PC-9 (cell line): ENCODE data around the gene FGF1. TPM values are rescaled to one million over a fixed set of nuclear protein-coding genes. Genes with fewer than 3 reads are reported as not detected.
A peak's percentile ranks its signal among the peaks of the same experiment; 100 is the strongest.

ENCODE experiments used
- BruUV-seq: library from RNA; stranded (reverse); fragments of 400-500 nt; replicated peaks from 2 replicates; lab custom pipeline; 2021; lab: Mats Ljungman, UMichigan
- CTCF ChIA-PET: fragments of 300-600 bp; sonication (Branson Sonifier 250); formaldehyde crosslinking; loops from one replicate; lab custom pipeline; 2022; ENCODE audit warnings: antibody characterized with exemption; lab: Charles Lee
- POLR2A ChIA-PET: fragments of 300-600 bp; sonication (Branson Sonifier 250); formaldehyde crosslinking; loops from one replicate; lab custom pipeline; 2022; ENCODE audit warnings: antibody characterized with exemption; ENCODE audit not compliant: unreplicated experiment; lab: Charles Lee
- DNase-seq, 2 experiments: peaks; one replicate each; pipeline versions ENCODE4 v3.0.0 to v3.0.0-alpha.2; 2015 to 2022; ENCODE audit warnings: mixed read lengths in 1 of 2
- H2AFZ ChIP-seq: fragments of 200-600 bp; sonication (generic); 2 replicates; pipeline ENCODE4 v1.8.1; 2017; ENCODE audit warnings: antibody characterized with exemption
- H3F3A ChIP-seq: fragments of 200-600 bp; sonication (generic); 2 replicates; pipeline ENCODE4 v1.8.1; 2017; ENCODE audit warnings: antibody characterized with exemption, mild to moderate bottlenecking, low read depth; ENCODE audit not compliant: insufficient read depth
- H3K27ac ChIP-seq: fragments of 200-600 bp; sonication (generic); 2 replicates; pipeline ENCODE4 v1.6.1; 2016; ENCODE audit warnings: mixed run types
- H3K27me3 ChIP-seq: fragments of 200-600 bp; sonication (generic); 2 replicates; pipeline ENCODE4 v1.6.1; 2016; ENCODE audit warnings: low read depth, mixed run types; ENCODE audit not compliant: insufficient read depth
- H3K36me3 ChIP-seq: fragments of 200-600 bp; sonication (generic); 2 replicates; pipeline ENCODE4 v1.6.1; 2016; ENCODE audit warnings: low read depth, mixed run types
- H3K4me1 ChIP-seq: fragments of 200-600 bp; sonication (generic); replicated peaks from 2 replicates; pipeline ENCODE4 v1.6.1; 2016; ENCODE audit warnings: mixed run types; ENCODE audit not compliant: insufficient read depth
- H3K4me2 ChIP-seq: fragments of 200-600 bp; sonication (generic); 2 replicates; pipeline ENCODE4 v1.6.1; 2017; ENCODE audit warnings: mixed run types
- H3K4me3 ChIP-seq: fragments of 200-600 bp; sonication (generic); 2 replicates; pipeline ENCODE4 v1.6.1; 2016; ENCODE audit warnings: mixed run types
- H3K79me2 ChIP-seq: fragments of 200-600 bp; sonication (generic); 2 replicates; pipeline ENCODE4 v1.6.1; 2017; ENCODE audit warnings: low read depth, mixed run types
- H3K9me2 ChIP-seq: fragments of 200-600 bp; sonication (generic); 2 replicates; pipeline ENCODE4 v1.8.1; 2017; ENCODE audit warnings: mild to moderate bottlenecking; ENCODE audit not compliant: insufficient read depth
- H3K9me3 ChIP-seq: fragments of 200-600 bp; sonication (generic); 2 replicates; pipeline ENCODE4 v1.8.1; 2016; ENCODE audit warnings: low read depth; ENCODE audit not compliant: insufficient read depth
- H4K20me1 ChIP-seq: fragments of 200-600 bp; sonication (generic); 2 replicates; pipeline ENCODE4 v1.8.1; 2017; ENCODE audit not compliant: insufficient read depth
- CTCF ChIP-seq: fragments of 200-600 bp; sonication (generic); conservative IDR thresholded peaks from 2 replicates; pipeline ENCODE4 v1.6.1; 2017; ENCODE audit warnings: mixed run types, antibody characterized with exemption, mild to moderate bottlenecking, moderate library complexity
- EZH2 ChIP-seq: fragments of 200-600 bp; sonication (generic); IDR thresholded peaks from 2 replicates; pipeline ENCODE4 v1.8.0; 2017; ENCODE audit warnings: antibody characterized with exemption, low read depth
- intact Hi-C: fragments of 100-400 bp; cut with micrococcal nuclease; formaldehyde crosslinking; loops from one replicate; pipeline ENCODE4 v1.10.0; 2022; ENCODE audit not compliant: unreplicated experiment
- total RNA-seq: library from RNA; stranded (reverse); gene quantifications from 2 replicates; pipeline ENCODE4 v1.2.3, GENCODE V29; 2021

FGF1 gene
- total RNA-seq, 1 experiment from 2014 or later: 0.44 TPM

GRCh38 chr5:142680605-142681259, 5.2 kb downstream of the FGF1 start:
- intact Hi-C loops: no loop called here
- H3K36me3 ChIP-seq: no peaks in the 10 kb centered on the region
- H3K4me2 ChIP-seq: peak overlapping the region; percentile 70
- peak overlapping the region; percentile 45; the same call in 1 of the 2 replicates for H2AFZ ChIP-seq
- CTCF ChIA-PET: no interaction called here
- TSS peak; percentile 76 for BruUV-seq
- peaks cover 23% of the 10 kb centered on the region for H3F3A ChIP-seq
- POLR2A ChIA-PET: no interaction called here
- TF ChIP-seq EZH2: no peak
- no peak for TF ChIP-seq CTCF
- H3K27ac ChIP-seq: peak overlapping the region; percentile 89
- H3K4me1 ChIP-seq: peaks cover 36% of the 10 kb centered on the region
- no peaks in the 10 kb centered on the region for H3K79me2 ChIP-seq
- no peaks in the 10 kb centered on the region for H4K20me1 ChIP-seq
- H3K27me3 ChIP-seq: no peaks in the 10 kb centered on the region
- no peaks in the 10 kb centered on the region for H3K9me2 ChIP-seq
- peaks cover 5% of the 10 kb centered on the region; the same call in 1 of the 2 replicates for H3K9me3 ChIP-seq
- peak; percentile 78 to 97 for DNase-seq
- no peak overlapping the region for H3K4me3 ChIP-seq

DNA sequence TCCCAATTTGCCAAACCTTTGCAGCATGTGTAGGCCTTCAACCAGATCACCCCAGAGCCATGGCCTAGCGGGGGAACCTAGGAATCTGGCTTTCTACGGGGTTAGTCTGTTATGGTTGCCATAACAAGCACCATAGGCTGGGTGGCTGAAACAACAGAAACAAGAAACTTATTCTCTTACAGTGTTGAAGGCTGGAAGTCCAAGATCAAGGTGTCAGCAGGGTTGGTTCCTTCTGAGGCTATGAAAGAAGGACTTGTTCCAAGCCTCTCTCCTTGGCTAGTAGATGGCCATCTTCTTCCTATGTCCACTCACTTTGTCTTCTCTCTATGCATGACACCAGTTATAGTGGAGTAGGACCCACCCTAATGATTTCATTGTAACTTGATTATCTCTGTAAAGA, 6.1 kb downstream of the FGF1 start:
- H4K20me1 ChIP-seq: no peaks in the 10 kb centered on the region
- POLR2A ChIA-PET: no interaction called here
- no peak overlapping the region for H3K4me2 ChIP-seq
- H3K9me3 ChIP-seq: peaks cover 5% of the 10 kb centered on the region; the same call in 1 of the 2 replicates
- H3K79me2 ChIP-seq: no peaks in the 10 kb centered on the region
- no TSS peak for BruUV-seq
- H3F3A ChIP-seq: peaks cover 23% of the 10 kb centered on the region
- intact Hi-C loops: no loop called here
- CTCF ChIA-PET: no interaction called here
- no peak for DNase-seq
- no peak overlapping the region for H3K4me3 ChIP-seq
- H3K27me3 ChIP-seq: no peaks in the 10 kb centered on the region
- TF ChIP-seq EZH2 (no peak), CTCF (no peak)
- H3K9me2 ChIP-seq: no peaks in the 10 kb centered on the region
- no peak overlapping the region for H2AFZ ChIP-seq
- no peaks in the 10 kb centered on the region for H3K36me3 ChIP-seq
- peaks cover 38% of the 10 kb centered on the region for H3K4me1 ChIP-seq
- H3K27ac ChIP-seq: peak overlapping the region; percentile 89

GRCh38 chr5:142678529-142678928, 7.4 kb downstream of the FGF1 start:
- H3K9me3 ChIP-seq: peaks cover 5% of the 10 kb centered on the region; the same call in 1 of the 2 replicates
- intact Hi-C loops: no loop called here
- no TSS peak for BruUV-seq
- H3K36me3 ChIP-seq: no peaks in the 10 kb centered on the region
- peaks cover 47% of the 10 kb centered on the region for H3K4me1 ChIP-seq
- ChIA-PET POLR2A (no interaction called here), CTCF (no interaction called here)
- H2AFZ ChIP-seq: no peak overlapping the region
- no peaks in the 10 kb centered on the region for H3K27me3 ChIP-seq
- no peak for DNase-seq
- H4K20me1 ChIP-seq: no peaks in the 10 kb centered on the region
- H3K79me2 ChIP-seq: no peaks in the 10 kb centered on the region
- no peak for TF ChIP-seq EZH2
- no peak for TF ChIP-seq CTCF
- no peak overlapping the region for H3K4me3 ChIP-seq
- no peaks in the 10 kb centered on the region for H3K9me2 ChIP-seq
- no peak overlapping the region for H3K4me2 ChIP-seq
- no peak overlapping the region for H3K27ac ChIP-seq
- H3F3A ChIP-seq: peaks cover 23% of the 10 kb centered on the region
